MM.1S (cell line): ENCODE data around the gene UBE2Q2.
A peak's percentile ranks its signal among the peaks of the same experiment; 100 is the strongest.

ENCODE experiments used
- EZH2 ChIP-seq: fragments of 300-600 bp; sonication (generic); optimal IDR thresholded peaks from 2 replicates; pipeline ENCODE3; 2017; ENCODE audit warnings: low read depth, mild to moderate bottlenecking, antibody characterized with exemption, low read length, mixed read lengths
- TF ChIP-seq, protein P1 (sequence below): fragments of 300-600 bp; sonication (generic); IDR thresholded peaks from 2 replicates; pipeline ENCODE4 v1.5.1; 2016; ENCODE audit warnings: antibody characterized with exemption, low read length, mixed read lengths

DNA sequence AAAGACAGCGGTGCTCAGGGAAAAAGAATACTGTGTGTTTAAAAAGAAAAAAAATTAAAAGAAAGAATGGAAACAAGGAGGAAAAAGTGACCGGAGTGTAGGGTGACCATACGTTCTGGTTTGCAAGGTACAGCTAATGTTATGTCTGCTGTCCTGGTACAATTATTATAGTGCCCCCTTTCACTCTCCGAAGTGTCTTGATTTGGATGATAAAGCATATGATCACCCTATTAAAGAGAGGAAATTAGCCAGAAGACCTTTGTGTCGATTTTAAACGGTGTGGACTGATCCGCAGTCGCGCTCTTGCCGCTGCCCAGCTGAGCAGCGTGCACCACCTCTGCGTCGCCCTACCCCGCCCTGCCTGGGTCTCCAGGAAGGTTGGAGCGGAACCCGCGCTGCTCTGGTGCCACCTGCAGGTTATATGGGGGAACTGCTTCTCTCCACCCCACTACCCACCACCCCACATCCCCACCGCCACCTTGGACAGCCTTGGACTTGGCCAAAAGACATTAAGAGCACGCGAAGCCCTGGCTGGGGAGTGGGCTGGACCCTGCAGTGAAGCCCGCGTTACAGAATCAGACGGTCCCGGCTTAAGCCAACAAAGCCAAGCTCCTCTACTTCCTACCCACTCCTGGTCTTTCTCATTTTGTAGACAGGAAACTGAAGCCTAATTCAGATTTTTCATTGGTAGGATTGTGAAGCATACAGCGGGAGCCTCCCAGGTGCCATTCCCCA lies 41.2 kb upstream of the UBE2Q2 start:
- TF ChIP-seq, protein P1, sequence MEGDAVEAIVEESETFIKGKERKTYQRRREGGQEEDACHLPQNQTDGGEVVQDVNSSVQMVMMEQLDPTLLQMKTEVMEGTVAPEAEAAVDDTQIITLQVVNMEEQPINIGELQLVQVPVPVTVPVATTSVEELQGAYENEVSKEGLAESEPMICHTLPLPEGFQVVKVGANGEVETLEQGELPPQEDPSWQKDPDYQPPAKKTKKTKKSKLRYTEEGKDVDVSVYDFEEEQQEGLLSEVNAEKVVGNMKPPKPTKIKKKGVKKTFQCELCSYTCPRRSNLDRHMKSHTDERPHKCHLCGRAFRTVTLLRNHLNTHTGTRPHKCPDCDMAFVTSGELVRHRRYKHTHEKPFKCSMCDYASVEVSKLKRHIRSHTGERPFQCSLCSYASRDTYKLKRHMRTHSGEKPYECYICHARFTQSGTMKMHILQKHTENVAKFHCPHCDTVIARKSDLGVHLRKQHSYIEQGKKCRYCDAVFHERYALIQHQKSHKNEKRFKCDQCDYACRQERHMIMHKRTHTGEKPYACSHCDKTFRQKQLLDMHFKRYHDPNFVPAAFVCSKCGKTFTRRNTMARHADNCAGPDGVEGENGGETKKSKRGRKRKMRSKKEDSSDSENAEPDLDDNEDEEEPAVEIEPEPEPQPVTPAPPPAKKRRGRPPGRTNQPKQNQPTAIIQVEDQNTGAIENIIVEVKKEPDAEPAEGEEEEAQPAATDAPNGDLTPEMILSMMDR, result peak; percentile 76
- no peak for TF ChIP-seq EZH2
